Activated T-helper 1 cell treated with anti-CD3 and anti-CD28 coated beads, Interleukin-2, amount 50 U/mL, for 16 hours (primary cell): ENCODE results near the gene HNRNPL.

Experiments
- DNase-seq, 2 donors: peaks; one replicate each; pipeline ENCODE4 v3.0.0-alpha.2; 2020; ENCODE audit warnings: low read depth in 1 of 2, low spot score in 1 of 2

Gene HNRNPL

GRCh38 chr19:38845374-38846024 is 4.3 kb downstream of the HNRNPL start:
- no peak for DNase-seq

- DNase-seq, result no peak
Measured at GRCh38 chr19:38844093-38844686, 5.6 kb downstream of the HNRNPL start.

GRCh38 chr19:38843175-38843758 is 6.5 kb downstream of the HNRNPL start:
- DNase-seq, result no peak

- DNase-seq, result peak; percentile 24 to 43
Measured at GRCh38 chr19:38842439-38843174, 7.2 kb downstream of the HNRNPL start.

GRCh38 chr19:38841787-38842438 is 7.9 kb downstream of the HNRNPL start:
- DNase-seq, result peak in 1 of 2 donors; percentile 26

- DNase-seq, result no peak
Measured at GRCh38 chr19:38841180-38841766, 8.5 kb downstream of the HNRNPL start.

GRCh38 chr19:38840583-38840968 is 9.2 kb downstream of the HNRNPL start:
- no peak for DNase-seq

GRCh38 chr19:38839816-38840582 is 9.8 kb downstream of the HNRNPL start:
- DNase-seq, result no peak

GRCh38 chr19:38838986-38839761 is 10.6 kb downstream of the HNRNPL start:
- no peak for DNase-seq

- DNase-seq, result peak in 1 of 2 donors; percentile 32
Measured at GRCh38 chr19:38838208-38838985, 11.4 kb downstream of the HNRNPL start.

- no peak for DNase-seq
Measured at GRCh38 chr19:38837656-38838121, 12.1 kb downstream of the HNRNPL start.

GRCh38 chr19:38836983-38837626 is 12.7 kb downstream of the HNRNPL start:
- DNase-seq, result no peak

- DNase-seq, result no peak
Measured at GRCh38 chr19:38836159-38836982, 13.4 kb downstream of the HNRNPL start.

GRCh38 chr19:38834590-38834989 is 15.2 kb downstream of the HNRNPL start:
- no peak for DNase-seq

GRCh38 chr19:38834104-38834490 is 15.7 kb downstream of the HNRNPL start:
- no peak for DNase-seq

GRCh38 chr19:38833092-38833425 is 16.7 kb downstream of the HNRNPL start:
- no peak for DNase-seq

- no peak for DNase-seq
Measured at GRCh38 chr19:38831142-38831605, 18.6 kb downstream of the HNRNPL start.
